PC-3 (cell line): ENCODE data around the gene PPY. TPM values are rescaled to one million over a fixed set of nuclear protein-coding genes. Genes with fewer than 3 reads are reported as not detected.
"Not testable (repeated sequence)": the region's sequence is repeated elsewhere in the genome, so short reads cannot be mapped to it uniquely, and the experiment has no call there.

ENCODE experiments used
- ATAC-seq: fragments of 200-7000 bp; cut with Tn5 transposase; 2 replicates; pipeline ENCODE4 v1.9.1; 2020; ENCODE audit warnings: mild to moderate bottlenecking, moderate library complexity
- BruUV-seq: library from RNA; stranded (reverse); fragments of 400-500 nt; replicated peaks from 2 replicates; lab custom pipeline; 2021; lab: Mats Ljungman, UMichigan
- CTCF ChIA-PET: fragments of 300-600 bp; sonication (Branson Sonifier 250); formaldehyde crosslinking; loops from one replicate; lab custom pipeline; 2022; ENCODE audit warnings: antibody characterized with exemption; lab: Charles Lee
- POLR2A ChIA-PET: fragments of 300-600 bp; sonication (Branson Sonifier 250); formaldehyde crosslinking; loops from one replicate; lab custom pipeline; 2022; ENCODE audit warnings: antibody characterized with exemption; ENCODE audit not compliant: unreplicated experiment; lab: Charles Lee
- DNase-seq: peaks from one replicate; pipeline ENCODE4 v3.0.0-alpha.2; 2015
- H2AFZ ChIP-seq: fragments of 300-600 bp; sonication (generic); 2 replicates; pipeline ENCODE4 v1.6.0; 2016; ENCODE audit warnings: antibody characterized with exemption, low read length
- H3F3A ChIP-seq: fragments of 300-600 bp; sonication (generic); one replicate; pipeline ENCODE4 v1.6.0; 2017; ENCODE audit warnings: antibody characterized with exemption, low read length, control low read depth, mild to moderate bottlenecking; ENCODE audit not compliant: unreplicated experiment
- H3K27ac ChIP-seq: fragments of 300-600 bp; sonication (generic); 2 replicates; pipeline ENCODE4 v1.5.1; 2016; ENCODE audit warnings: mild to moderate bottlenecking, low read length
- H3K27me3 ChIP-seq: fragments of 300-600 bp; sonication (generic); 2 replicates; pipeline ENCODE4 v1.6.1; 2016; ENCODE audit warnings: low read length, mixed read lengths
- H3K36me3 ChIP-seq: fragments of 300-600 bp; sonication (generic); 2 replicates; pipeline ENCODE4 v1.6.1; 2016; ENCODE audit warnings: low read depth, mixed run types, low read length, mixed read lengths
- H3K4me1 ChIP-seq: fragments of 300-600 bp; sonication (generic); 2 replicates; pipeline ENCODE4 v1.5.1; 2016; ENCODE audit warnings: low read length; ENCODE audit not compliant: insufficient read depth
- H3K4me2 ChIP-seq: fragments of 300-600 bp; sonication (generic); 2 replicates; pipeline ENCODE4 v1.6.0; 2016; ENCODE audit warnings: low read length
- H3K4me3 ChIP-seq: fragments of 300-600 bp; sonication (generic); 2 replicates; pipeline ENCODE4 v1.5.1; 2016; ENCODE audit warnings: mild to moderate bottlenecking, low read length, mixed read lengths
- H3K79me2 ChIP-seq: fragments of 300-600 bp; sonication (generic); 2 replicates; pipeline ENCODE4 v1.6.1; 2017; ENCODE audit warnings: low read length, mixed read lengths
- H3K9ac ChIP-seq: fragments of 300-600 bp; sonication (generic); 2 replicates; pipeline ENCODE4 v1.6.0; 2016; ENCODE audit warnings: mild to moderate bottlenecking, low read length
- H3K9me2 ChIP-seq: fragments of 300-600 bp; sonication (generic); replicated peaks from 2 replicates; pipeline ENCODE4 v1.6.1; 2016; ENCODE audit warnings: mixed run types, low read length, mixed read lengths
- H3K9me3 ChIP-seq: fragments of 300-600 bp; sonication (generic); 2 replicates; pipeline ENCODE4 v1.6.1; 2016; ENCODE audit warnings: low read length, mixed read lengths
- H4K20me1 ChIP-seq: fragments of 300-600 bp; sonication (generic); 2 replicates; pipeline ENCODE4 v1.6.1; 2016; ENCODE audit warnings: low read length, mixed read lengths
- EZH2 ChIP-seq: fragments of 300-600 bp; sonication (generic); IDR thresholded peaks from one replicate; pipeline ENCODE4 v1.6.1; 2017; ENCODE audit warnings: antibody characterized with exemption, mild to moderate bottlenecking, low read length; ENCODE audit not compliant: unreplicated experiment
- EZH2phosphoT487 ChIP-seq: fragments of 300-600 bp; sonication (generic); IDR thresholded peaks from 2 replicates; pipeline ENCODE4 v1.6.1; 2018; ENCODE audit warnings: mild to moderate bottlenecking, antibody characterized with exemption, low read length, borderline replicate concordance
- intact Hi-C: fragments of 100-400 bp; cut with micrococcal nuclease; formaldehyde crosslinking; loops from 2 replicates; pipeline ENCODE4 v1.9.0; 2023
- total RNA-seq: library from RNA; depleted of rRNA; stranded (reverse); fragments of >200 nt; gene quantifications from 2 replicates; pipeline ENCODE4 v1.2.3, GENCODE V29; 2014
- TF ChIP-seq, protein P1 (sequence below): fragments of 300-600 bp; sonication (generic); conservative IDR thresholded peaks from 2 replicates; pipeline ENCODE4 v1.5.1; 2017; ENCODE audit warnings: antibody characterized with exemption, low read depth, mild to moderate bottlenecking, low read length

Gene PPY
- total RNA-seq, 1 experiment from 2014 or later, result not detected

DNA sequence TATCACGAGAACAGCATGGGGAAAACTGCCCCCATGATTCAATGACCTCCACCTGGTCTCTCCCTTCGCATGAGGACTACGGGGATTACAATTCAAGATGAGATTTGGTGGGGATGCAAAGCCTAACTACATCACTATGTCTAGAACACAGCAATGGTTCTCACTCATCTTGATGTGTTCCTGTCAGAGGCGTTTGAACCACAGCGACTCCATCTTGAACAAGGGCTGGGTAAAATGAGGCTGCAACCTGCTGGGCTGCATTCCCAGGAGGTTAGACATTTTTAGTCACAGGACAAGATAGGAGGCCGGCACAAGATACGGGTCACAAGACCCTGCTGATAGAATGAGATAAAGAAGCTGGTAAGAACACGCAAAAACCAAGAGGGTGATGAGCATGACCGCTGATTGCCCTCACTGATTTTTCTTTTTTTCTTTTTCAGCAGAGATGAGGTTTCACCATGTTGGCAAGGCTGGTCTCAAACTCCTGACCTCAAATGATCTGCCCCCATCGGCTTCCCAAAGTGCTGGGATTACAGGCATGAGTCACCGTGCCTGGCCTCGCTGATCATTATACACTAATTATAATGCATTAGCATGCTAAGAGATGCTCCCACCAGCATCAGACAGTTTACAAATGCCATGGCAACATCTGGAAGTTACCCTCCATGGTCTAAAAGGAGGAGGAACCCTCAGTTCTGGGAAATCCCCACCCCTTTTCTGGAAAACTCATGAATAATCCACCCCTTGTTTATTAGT lies 3.0 kb upstream of the PPY start:
- H3K9ac ChIP-seq, result no peak overlapping the region
- no TSS peak for BruUV-seq
- no peaks in the 10 kb centered on the region for H3K9me3 ChIP-seq
- H4K20me1 ChIP-seq, result no peaks in the 10 kb centered on the region
- no peaks in the 10 kb centered on the region for H3F3A ChIP-seq
- H3K4me1 ChIP-seq, result no peaks in the 10 kb centered on the region
- POLR2A ChIA-PET, result no interaction called here
- TF ChIP-seq EZH2 (no peak), EZH2phosphoT487 (no peak)
- TF ChIP-seq, protein P1, sequence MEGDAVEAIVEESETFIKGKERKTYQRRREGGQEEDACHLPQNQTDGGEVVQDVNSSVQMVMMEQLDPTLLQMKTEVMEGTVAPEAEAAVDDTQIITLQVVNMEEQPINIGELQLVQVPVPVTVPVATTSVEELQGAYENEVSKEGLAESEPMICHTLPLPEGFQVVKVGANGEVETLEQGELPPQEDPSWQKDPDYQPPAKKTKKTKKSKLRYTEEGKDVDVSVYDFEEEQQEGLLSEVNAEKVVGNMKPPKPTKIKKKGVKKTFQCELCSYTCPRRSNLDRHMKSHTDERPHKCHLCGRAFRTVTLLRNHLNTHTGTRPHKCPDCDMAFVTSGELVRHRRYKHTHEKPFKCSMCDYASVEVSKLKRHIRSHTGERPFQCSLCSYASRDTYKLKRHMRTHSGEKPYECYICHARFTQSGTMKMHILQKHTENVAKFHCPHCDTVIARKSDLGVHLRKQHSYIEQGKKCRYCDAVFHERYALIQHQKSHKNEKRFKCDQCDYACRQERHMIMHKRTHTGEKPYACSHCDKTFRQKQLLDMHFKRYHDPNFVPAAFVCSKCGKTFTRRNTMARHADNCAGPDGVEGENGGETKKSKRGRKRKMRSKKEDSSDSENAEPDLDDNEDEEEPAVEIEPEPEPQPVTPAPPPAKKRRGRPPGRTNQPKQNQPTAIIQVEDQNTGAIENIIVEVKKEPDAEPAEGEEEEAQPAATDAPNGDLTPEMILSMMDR, result no peak
- DNase-seq (no peak), ATAC-seq (no peak)
- H3K9me2 ChIP-seq, result no peaks in the 10 kb centered on the region
- H3K27me3 ChIP-seq, result no peaks in the 10 kb centered on the region
- no peak overlapping the region for H3K27ac ChIP-seq
- H2AFZ ChIP-seq, result no peak overlapping the region
- CTCF ChIA-PET, result interaction anchor here (0.6 kb wide), 1 partner anchor 172 kb away, joined by 11 read pairs; no protein-coding TSS in a partner anchor
- H3K4me3 ChIP-seq, result no peak overlapping the region
- H3K79me2 ChIP-seq, result no peaks in the 10 kb centered on the region
- intact Hi-C loops, result no loop called here
- no peak overlapping the region for H3K4me2 ChIP-seq
- H3K36me3 ChIP-seq, result no peaks in the 10 kb centered on the region

DNA sequence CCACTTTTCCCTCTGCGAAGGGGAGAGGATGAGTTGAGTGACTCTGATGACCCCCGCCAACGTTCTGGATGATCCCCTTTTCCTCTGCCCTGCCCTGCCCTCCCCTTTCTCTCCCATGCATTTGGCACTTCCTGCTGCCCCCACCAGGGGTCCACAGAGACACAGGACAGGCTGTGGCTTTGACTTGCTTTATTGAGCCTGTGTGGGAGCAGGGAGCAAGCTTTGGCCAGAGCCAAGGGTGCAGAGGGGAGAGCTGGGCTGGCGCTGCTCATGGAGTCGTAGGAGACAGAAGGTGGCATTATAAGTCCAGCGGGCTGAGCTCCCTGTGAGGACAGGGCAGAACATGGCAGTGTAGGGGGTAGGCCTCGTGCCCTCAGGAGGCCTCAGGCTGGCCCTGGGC lies 1.6 kb downstream of the PPY start:
- intact Hi-C loops, result no loop called here
- BruUV-seq, result no TSS peak
- Histone ChIP-seq H3F3A (no peaks in the 10 kb centered on the region), H4K20me1 (no peaks in the 10 kb centered on the region), H3K4me3 (no peak overlapping the region), H3K36me3 (no peaks in the 10 kb centered on the region), H3K27ac (no peak overlapping the region), H3K4me2 (no peak overlapping the region), H3K9me3 (no peaks in the 10 kb centered on the region), H3K9ac (no peak overlapping the region), H2AFZ (no peak overlapping the region), H3K27me3 (no peaks in the 10 kb centered on the region), H3K9me2 (no peaks in the 10 kb centered on the region), H3K4me1 (peaks cover 3% of the 10 kb centered on the region; the same call in 1 of the 2 replicates), H3K79me2 (no peaks in the 10 kb centered on the region)
- CTCF ChIA-PET, result interaction anchor here (0.6 kb wide), 1 partner anchor 228 kb away, joined by 3 read pairs; no protein-coding TSS in a partner anchor
- DNase-seq (peak; percentile 60), ATAC-seq (peak; percentile 31; the same call in 1 of the 2 replicates)
- POLR2A ChIA-PET, result no interaction called here
- TF ChIP-seq, protein P1, result peak; percentile 70
- no peak for TF ChIP-seq EZH2phosphoT487

DNA sequence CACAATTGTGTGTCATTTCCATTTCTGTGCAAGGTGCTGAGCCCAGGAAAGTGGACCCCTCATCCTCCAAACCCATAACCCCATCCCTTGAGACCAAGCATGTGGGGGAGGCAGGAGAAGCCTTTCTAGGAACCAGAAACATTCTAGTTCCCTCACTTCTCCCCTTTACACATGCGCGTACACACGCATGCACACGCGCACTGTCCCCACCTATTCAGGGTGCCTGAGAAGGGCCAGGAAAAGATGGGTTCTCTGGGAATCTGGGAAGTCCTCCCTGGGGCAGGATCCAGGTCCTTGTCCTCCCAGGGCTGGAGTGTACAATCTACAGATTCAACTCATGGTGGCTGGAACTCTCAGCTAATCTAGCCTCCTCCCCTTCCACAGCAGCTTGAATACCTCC lies 2.4 kb downstream of the PPY start:
- no peaks in the 10 kb centered on the region for H3K9me2 ChIP-seq
- no peaks in the 10 kb centered on the region for H3K9me3 ChIP-seq
- H3K9ac ChIP-seq, result no peak overlapping the region
- TF ChIP-seq EZH2 (no peak), EZH2phosphoT487 (no peak)
- TF ChIP-seq, protein P1, result no peak
- no peaks in the 10 kb centered on the region for H3K79me2 ChIP-seq
- ChIA-PET POLR2A (no interaction called here), CTCF (no interaction called here)
- no peak overlapping the region for H3K4me2 ChIP-seq
- no peak overlapping the region for H2AFZ ChIP-seq
- no peak overlapping the region for H3K27ac ChIP-seq
- no peak for ATAC-seq
- no peak overlapping the region for H3K4me3 ChIP-seq
- H4K20me1 ChIP-seq, result no peaks in the 10 kb centered on the region
- H3K4me1 ChIP-seq, result peaks cover 3% of the 10 kb centered on the region; the same call in 1 of the 2 replicates
- BruUV-seq, result no TSS peak
- H3F3A ChIP-seq, result no peaks in the 10 kb centered on the region
- DNase-seq, result no peak
- intact Hi-C loops, result no loop called here
- no peaks in the 10 kb centered on the region for H3K36me3 ChIP-seq
- H3K27me3 ChIP-seq, result no peaks in the 10 kb centered on the region

DNA sequence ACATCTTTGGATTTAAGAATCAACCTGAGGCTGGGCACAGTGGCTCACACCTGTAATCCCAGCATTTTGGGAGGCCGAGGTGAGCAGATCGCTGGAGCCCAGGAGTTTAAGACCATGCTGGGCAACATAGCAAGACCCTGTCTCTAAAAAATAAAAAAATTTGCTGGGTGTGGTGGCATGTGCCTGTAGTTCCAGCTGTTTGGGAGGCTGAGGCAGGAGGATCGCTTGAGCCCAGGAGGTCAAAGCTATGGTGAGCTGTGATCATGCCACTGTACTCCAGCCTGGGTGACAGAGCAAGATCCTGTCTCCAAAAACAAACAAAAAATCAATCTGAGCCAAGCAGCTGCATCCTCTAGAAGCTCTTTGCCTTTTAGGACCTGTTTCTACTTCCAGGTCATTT lies 2.8 kb downstream of the PPY start:
- intact Hi-C loops, POLR2A ChIA-PET, H3K27me3 ChIP-seq, DNase-seq, ATAC-seq, H3K4me3 ChIP-seq, CTCF ChIA-PET, H3K4me2 ChIP-seq, H3K9ac ChIP-seq, H2AFZ ChIP-seq, BruUV-seq, H3K27ac ChIP-seq, H3K9me2 ChIP-seq, H3K9me3 ChIP-seq, H3K36me3 ChIP-seq, H3K4me1 ChIP-seq, H3F3A ChIP-seq, H3K79me2 ChIP-seq, H4K20me1 ChIP-seq: not testable (repeated sequence)
